Measurements from ENCODE around the gene YBX1. TPM values are rescaled to one million over a fixed set of nuclear protein-coding genes. Genes with fewer than 3 reads are reported as not detected.

The YBX1 gene
- total RNA-seq, 2 experiments from 2014 or later = 1,417 to 1,447 TPM

- no peak for DNase-seq
- TF ChIP-seq CTCF (IDR thresholded peaks at IDR 0.05) = no peak
- no peak for ATAC-seq
- H3K9me3 Mint-ChIP-seq = no peaks in the 10 kb centered on the region
- no peak overlapping the region for H3K4me3 Mint-ChIP-seq
- intact Hi-C loops (cut with micrococcal nuclease) = no loop called here
- CTCF ChIA-PET = interaction anchor here (1.4 kb wide), 1 partner anchor 326 kb away, joined by 3 read pairs; no protein-coding TSS in a partner anchor
- POLR2A ChIA-PET = interaction anchor here (0.6 to 8.9 kb wide), 4 partner anchors 9 to 523 kb away, joined by 3 to 61 read pairs (median 8); partner anchors contain the start of gene YBX1
- H3K27me3 Mint-ChIP-seq = no peaks in the 10 kb centered on the region
- H3K4me1 Mint-ChIP-seq (ENCODE audit: low read depth) = no peaks in the 10 kb centered on the region
- H3K36me3 Mint-ChIP-seq (ENCODE audit: low read depth) = peaks cover 52% of the 10 kb centered on the region
- H3K27ac Mint-ChIP-seq = no peak overlapping the region
These were observed 11.8 kb upstream of the YBX1 start for GRCh38 chr1:42670425-42670824.

- intact Hi-C loops (cut with micrococcal nuclease) = no loop called here
- H3K36me3 Mint-ChIP-seq (ENCODE audit: low read depth) = peaks cover 34% of the 10 kb centered on the region
- H3K27me3 Mint-ChIP-seq = no peaks in the 10 kb centered on the region
- ChIA-PET CTCF (no interaction called here), POLR2A (interaction anchor here (1.1 to 10.5 kb wide), 3 partner anchors 10 to 16 kb away, joined by 4 to 151 read pairs (median 61); partner anchors contain the start of gene YBX1)
- no peaks in the 10 kb centered on the region for H3K4me1 Mint-ChIP-seq (ENCODE audit: low read depth)
- TF ChIP-seq CTCF (IDR thresholded peaks at IDR 0.05) = no peak
- H3K27ac Mint-ChIP-seq = peak overlapping the region; percentile 2
- ATAC-seq (no peak), DNase-seq (no peak)
- no peaks in the 10 kb centered on the region for H3K9me3 Mint-ChIP-seq
- H3K4me3 Mint-ChIP-seq = no peak overlapping the region
These were observed 8.0 kb upstream of the YBX1 start for GRCh38 chr1:42674214-42674613.

- Mint-ChIP-seq H3K27me3 (no peaks in the 10 kb centered on the region), H3K4me3 (no peak overlapping the region), H3K27ac (no peak overlapping the region), H3K36me3 (ENCODE audit: low read depth) (peaks cover 32% of the 10 kb centered on the region), H3K4me1 (ENCODE audit: low read depth) (peaks cover 4% of the 10 kb centered on the region), H3K9me3 (no peaks in the 10 kb centered on the region)
- ChIA-PET CTCF (no interaction called here), POLR2A (interaction anchor here (1.1 to 10.5 kb wide), 3 partner anchors 9 to 17 kb away, joined by 4 to 151 read pairs (median 61); partner anchors contain the start of gene YBX1)
- intact Hi-C loops (cut with micrococcal nuclease) = no loop called here
- DNase-seq (no peak), ATAC-seq (no peak)
- TF ChIP-seq CTCF (IDR thresholded peaks at IDR 0.05) = no peak
These were observed 7.5 kb upstream of the YBX1 start for GRCh38 chr1:42674682-42675081.

- ChIA-PET CTCF (no interaction called here), POLR2A (interaction anchor here (8.9 to 10.5 kb wide), 2 partner anchors 8 to 12 kb away, joined by 61 to 151 read pairs; partner anchors contain the start of gene YBX1)
- ATAC-seq (no peak), DNase-seq (no peak)
- TF ChIP-seq CTCF (IDR thresholded peaks at IDR 0.05) = no peak
- H3K27me3 Mint-ChIP-seq = no peaks in the 10 kb centered on the region
- intact Hi-C loops (cut with micrococcal nuclease) = no loop called here
- peaks cover 27% of the 10 kb centered on the region for H3K36me3 Mint-ChIP-seq (ENCODE audit: low read depth)
- peaks cover 11% of the 10 kb centered on the region for H3K4me1 Mint-ChIP-seq (ENCODE audit: low read depth)
- no peak overlapping the region for H3K27ac Mint-ChIP-seq
- H3K4me3 Mint-ChIP-seq = no peak overlapping the region
- no peaks in the 10 kb centered on the region for H3K9me3 Mint-ChIP-seq
These were observed 6.8 kb upstream of the YBX1 start for GRCh38 chr1:42675467-42675866.

GRCh38 chr1:42676534-42677087 is 5.6 kb upstream of the YBX1 start:
- Mint-ChIP-seq H3K36me3 (ENCODE audit: low read depth) (peaks cover 28% of the 10 kb centered on the region), H3K9me3 (no peaks in the 10 kb centered on the region), H3K27ac (no peak overlapping the region), H3K4me3 (no peak overlapping the region), H3K4me1 (ENCODE audit: low read depth) (peaks cover 13% of the 10 kb centered on the region), H3K27me3 (no peaks in the 10 kb centered on the region)
- intact Hi-C loops (cut with micrococcal nuclease) = no loop called here
- POLR2A ChIA-PET = interaction anchor here (8.9 to 10.5 kb wide), 2 partner anchors 7 to 13 kb away, joined by 61 to 151 read pairs; partner anchors contain the start of gene YBX1
- ATAC-seq (no peak), DNase-seq (no peak)
- no peak for TF ChIP-seq CTCF (IDR thresholded peaks at IDR 0.05)
- CTCF ChIA-PET = interaction anchor here (1.0 to 1.9 kb wide), 2 partner anchors 14 to 18 kb away, joined by 4 to 5 read pairs; no protein-coding TSS in a partner anchor
